GM04504 (cell line): ENCODE data around the gene ALPK3.
A peak's percentile ranks its signal among the peaks of the same experiment; 100 is the strongest.
"Not testable (repeated sequence)": the region's sequence is repeated elsewhere in the genome, so short reads cannot be mapped to it uniquely, and the experiment has no call there.

Source experiments
- DNase-seq: peaks from one replicate; pipeline ENCODE4 v3.0.0-alpha.2; 2012; ENCODE audit warnings: low read depth

ALPK3 gene

GRCh38 chr15:84873997-84874396 lies 56.8 kb downstream of the ALPK3 start:
- DNase-seq, result no peak

- DNase-seq, result no peak
These were observed 58.0 kb downstream of the ALPK3 start for GRCh38 chr15:84874981-84875699.

GRCh38 chr15:84876269-84876668 lies 59.1 kb downstream of the ALPK3 start:
- DNase-seq, result no peak

- DNase-seq, result not testable (repeated sequence)
These were observed 60.5 kb downstream of the ALPK3 start for GRCh38 chr15:84877701-84878100.

- peak; percentile 14 for DNase-seq
These were observed 61.3 kb downstream of the ALPK3 start for GRCh38 chr15:84878504-84878903.

GRCh38 chr15:84879088-84879780 lies 62.1 kb downstream of the ALPK3 start:
- DNase-seq, result no peak

GRCh38 chr15:84880007-84880406 lies 62.9 kb downstream of the ALPK3 start:
- DNase-seq, result no peak

GRCh38 chr15:84880822-84881519 lies 63.8 kb downstream of the ALPK3 start:
- DNase-seq, result no peak

- DNase-seq, result no peak
These were observed 64.3 kb downstream of the ALPK3 start for GRCh38 chr15:84881520-84881830.

- DNase-seq, result no peak
These were observed 66.3 kb downstream of the ALPK3 start for GRCh38 chr15:84883466-84883865.

GRCh38 chr15:84883916-84884781 lies 67.0 kb downstream of the ALPK3 start, which contains the start of gene SLC28A1:
SLC28A1 (plus strand) TSS chr15:84884662; CDS start chr15:84887761, 3,099 bp downstream.
- DNase-seq, result no peak

- DNase-seq, result no peak
These were observed 68.6 kb downstream of the ALPK3 start for GRCh38 chr15:84885801-84886200.

- DNase-seq, result no peak
These were observed 69.2 kb downstream of the ALPK3 start for GRCh38 chr15:84886211-84886983.

- no peak for DNase-seq
These were observed 69.8 kb downstream of the ALPK3 start for GRCh38 chr15:84886984-84887299.

GRCh38 chr15:84887938-84888337 lies 70.8 kb downstream of the ALPK3 start:
- DNase-seq, result no peak

GRCh38 chr15:84888639-84889038 lies 71.5 kb downstream of the ALPK3 start:
- DNase-seq, result no peak

GRCh38 chr15:84889313-84889990 lies 72.3 kb downstream of the ALPK3 start:
- no peak for DNase-seq

- DNase-seq, result no peak
These were observed 73.0 kb downstream of the ALPK3 start for GRCh38 chr15:84889991-84890669.

- DNase-seq, result no peak
These were observed 73.6 kb downstream of the ALPK3 start for GRCh38 chr15:84890670-84891162.

- no peak for DNase-seq
These were observed 74.2 kb downstream of the ALPK3 start for GRCh38 chr15:84891339-84891738.
